ENCODE results near the gene TMEM45A. TPM values are rescaled to one million over a fixed set of nuclear protein-coding genes. Genes with fewer than 3 reads are reported as not detected.

The TMEM45A gene
- total RNA-seq, 4 donors from 2014 or later = 1.8 to 25.1 (median 5.1) TPM

Other genes with a start within 250 kb of the TMEM45A start
- 10 to 100 TPM; 16.3 to 40.0 (median 32.1) TPM for gene TBC1D23, start 231.6 kb upstream of the TMEM45A start, total RNA-seq
- 10 to 100 TPM; 12.5 to 37.2 (median 23.8) TPM for gene NIT2, start 157.9 kb upstream of the TMEM45A start, total RNA-seq
- gene TOMM70, start 91.5 kb upstream of the TMEM45A start, total RNA-seq = 10 to 100 TPM; 32.0 to 51.3 (median 44.3) TPM
- gene LNP1, start 91.1 kb upstream of the TMEM45A start, total RNA-seq = 1 to 10 TPM in 2 of 4 donors, under 1 TPM in 2; 0.31 to 1.5 (median 0.97) TPM
- not detected for gene ADGRG7, start 117.0 kb downstream of the TMEM45A start, total RNA-seq
- gene TFG, start 216.9 kb downstream of the TMEM45A start, total RNA-seq = 100 to 1,000 TPM in 2 of 4 donors, 10 to 100 TPM in 2; 76.7 to 133 (median 91.8) TPM